Measurements from ENCODE around the gene CDADC1. TPM values are rescaled to one million over a fixed set of nuclear protein-coding genes. Genes with fewer than 3 reads are reported as not detected.

Gene CDADC1
- total RNA-seq, 1 donor from 2014 or later: 6.9 TPM

GRCh38 chr13:49278211-49278610 lies 30.5 kb downstream of the CDADC1 start:
- Histone ChIP-seq H3K4me3 (no peak overlapping the region), H3K9me3 (no peaks in the 10 kb centered on the region), H3K27ac (no peak overlapping the region), H3K4me1 (no peaks in the 10 kb centered on the region), H3K27me3 (no peaks in the 10 kb centered on the region), H3K36me3 (peaks cover 0 to 9% of the 10 kb centered on the region in 2 donors)
- no peak for DNase-seq (ENCODE audit: extremely low spot score in 2 of 2)
- intact Hi-C loops (cut with DNase I): loop anchor here (2.0 kb wide), 1 partner anchor 73 kb away; no protein-coding TSS in a partner anchor
- no peak for TF ChIP-seq POLR2AphosphoS5 (IDR thresholded peaks at IDR 0.05; ENCODE audit: insufficient read depth in 1 of 2, low read depth in 1 of 2)
- no peak for TF ChIP-seq CTCF (IDR thresholded peaks at IDR 0.05)
- no peak for TF ChIP-seq POLR2A (IDR thresholded peaks at IDR 0.05)

GRCh38 chr13:49279112-49279511 lies 31.4 kb downstream of the CDADC1 start:
- no peak for DNase-seq (ENCODE audit: extremely low spot score in 2 of 2)
- Histone ChIP-seq H3K9me3 (no peaks in the 10 kb centered on the region), H3K4me3 (no peak overlapping the region), H3K27me3 (no peaks in the 10 kb centered on the region), H3K36me3 (peaks cover 0 to 9% of the 10 kb centered on the region in 2 donors), H3K27ac (no peak overlapping the region), H3K4me1 (no peaks in the 10 kb centered on the region)
- no peak for TF ChIP-seq POLR2AphosphoS5 (IDR thresholded peaks at IDR 0.05; ENCODE audit: insufficient read depth in 1 of 2, low read depth in 1 of 2)
- no peak for TF ChIP-seq CTCF (IDR thresholded peaks at IDR 0.05)
- no peak for TF ChIP-seq POLR2A (IDR thresholded peaks at IDR 0.05)
- intact Hi-C loops (cut with DNase I): loop anchor here (2.0 kb wide), 1 partner anchor 74 kb away; no protein-coding TSS in a partner anchor

- Histone ChIP-seq H3K27me3 (no peaks in the 10 kb centered on the region), H3K4me1 (no peaks in the 10 kb centered on the region), H3K27ac (no peak overlapping the region), H3K9me3 (no peaks in the 10 kb centered on the region), H3K4me3 (no peak overlapping the region), H3K36me3 (peaks cover 0 to 9% of the 10 kb centered on the region in 2 donors)
- intact Hi-C loops (cut with DNase I): loop anchor here (2.0 kb wide), 1 partner anchor 75 kb away; no protein-coding TSS in a partner anchor
- DNase-seq (ENCODE audit: extremely low spot score in 2 of 2): no peak
- no peak for TF ChIP-seq POLR2AphosphoS5 (IDR thresholded peaks at IDR 0.05; ENCODE audit: insufficient read depth in 1 of 2, low read depth in 1 of 2)
- no peak for TF ChIP-seq CTCF (IDR thresholded peaks at IDR 0.05)
- no peak for TF ChIP-seq POLR2A (IDR thresholded peaks at IDR 0.05)
These were observed 32.2 kb downstream of the CDADC1 start for GRCh38 chr13:49279885-49280284.

GRCh38 chr13:49287995-49288394 lies 40.3 kb downstream of the CDADC1 start:
- Histone ChIP-seq H3K27me3 (no peaks in the 10 kb centered on the region), H3K27ac (no peak overlapping the region)
- intact Hi-C loops (cut with DNase I): no loop called here

More at GRCh38 chr13:49287995-49288394, 40.3 kb downstream of the CDADC1 start:
- no peaks in the 10 kb centered on the region for H3K4me1 ChIP-seq
- no peak for TF ChIP-seq POLR2AphosphoS5 (IDR thresholded peaks at IDR 0.05; ENCODE audit: insufficient read depth in 1 of 2, low read depth in 1 of 2)
- no peak for TF ChIP-seq CTCF (IDR thresholded peaks at IDR 0.05)
- TF ChIP-seq POLR2A (IDR thresholded peaks at IDR 0.05): no peak
- no peak for DNase-seq (ENCODE audit: extremely low spot score in 2 of 2)
- no peak overlapping the region for H3K4me3 ChIP-seq
- H3K9me3 ChIP-seq: no peaks in the 10 kb centered on the region
- no peaks in the 10 kb centered on the region for H3K36me3 ChIP-seq

All from vagina (tissue), 2 donors.